ACC112 (cell line): ENCODE measurements around the gene CFAP20DC.
"Not testable (repeated sequence)": the region's sequence is repeated elsewhere in the genome, so short reads cannot be mapped to it uniquely, and the experiment has no call there.

Experiments used
- H2AFZ ChIP-seq: fragments of 200-600 bp; sonication (generic); one replicate; pipeline ENCODE4 v1.6.0; 2017; ENCODE audit warnings: antibody characterized with exemption, low read length; ENCODE audit not compliant: unreplicated experiment
- H3K27ac ChIP-seq: fragments of 200-600 bp; sonication (generic); 2 replicates; pipeline ENCODE4 v1.5.1; 2014; ENCODE audit warnings: low read depth, mild to moderate bottlenecking, antibody characterized with exemption, low read length, moderate library complexity
- H3K27me3 ChIP-seq: fragments of 200-600 bp; sonication (generic); 2 replicates; pipeline ENCODE4 v1.6.1; 2014; ENCODE audit warnings: mild to moderate bottlenecking, antibody characterized with exemption, low read length, moderate library complexity, mixed read lengths; ENCODE audit not compliant: insufficient read depth
- H3K36me3 ChIP-seq: fragments of 200-600 bp; sonication (generic); 2 replicates; pipeline ENCODE4 v1.6.1; 2016; ENCODE audit warnings: mild to moderate bottlenecking, antibody characterized with exemption, low read length, moderate library complexity, mixed read lengths; ENCODE audit not compliant: insufficient read depth
- H3K4me1 ChIP-seq: fragments of 200-600 bp; sonication (generic); one replicate; pipeline ENCODE4 v1.6.1; 2016; ENCODE audit warnings: low read length, mixed read lengths; ENCODE audit not compliant: insufficient read depth, unreplicated experiment, control insufficient read depth
- H3K4me3 ChIP-seq: fragments of 200-600 bp; sonication (generic); 2 replicates; pipeline ENCODE4 v1.5.1; 2014; ENCODE audit warnings: mild to moderate bottlenecking, low read depth, low read length
- H3K79me2 ChIP-seq: fragments of 200-600 bp; sonication (generic); one replicate; pipeline ENCODE4 v1.6.0; 2016; ENCODE audit warnings: low read length; ENCODE audit not compliant: control insufficient read depth, unreplicated experiment, insufficient read depth

Gene CFAP20DC

GRCh38 chr3:59072681-59073080 lies 22.9 kb upstream of the CFAP20DC start:
- Histone ChIP-seq H2AFZ (no peak overlapping the region), H3K27me3 (no peaks in the 10 kb centered on the region), H3K27ac (no peak overlapping the region), H3K4me3 (no peak overlapping the region), H3K36me3 (no peaks in the 10 kb centered on the region), H3K79me2 (no peaks in the 10 kb centered on the region), H3K4me1 (no peaks in the 10 kb centered on the region)

- H3K27me3 ChIP-seq, result no peaks in the 10 kb centered on the region
- no peak overlapping the region for H3K4me3 ChIP-seq
- H3K27ac ChIP-seq, result no peak overlapping the region
Observed at GRCh38 chr3:59069838-59070237, 20.0 kb upstream of the CFAP20DC start.

GRCh38 chr3:59065240-59065639 lies 15.4 kb upstream of the CFAP20DC start:
- H3K4me1 ChIP-seq, result no peaks in the 10 kb centered on the region
- H3K4me3 ChIP-seq, result no peak overlapping the region
- H3K36me3 ChIP-seq, result no peaks in the 10 kb centered on the region
- H2AFZ ChIP-seq, result no peak overlapping the region
- peaks cover 12% of the 10 kb centered on the region; the same call in 1 of the 2 replicates for H3K27me3 ChIP-seq
- H3K27ac ChIP-seq, result no peak overlapping the region
- no peaks in the 10 kb centered on the region for H3K79me2 ChIP-seq

More at GRCh38 chr3:59069838-59070237, 20.0 kb upstream of the CFAP20DC start:
- no peaks in the 10 kb centered on the region for H3K4me1 ChIP-seq
- H3K79me2 ChIP-seq, result no peaks in the 10 kb centered on the region
- no peak overlapping the region for H2AFZ ChIP-seq
- H3K36me3 ChIP-seq, result no peaks in the 10 kb centered on the region

GRCh38 chr3:59064728-59065127 lies 14.9 kb upstream of the CFAP20DC start:
- Histone ChIP-seq H3K4me1 (no peaks in the 10 kb centered on the region), H2AFZ (no peak overlapping the region), H3K79me2 (no peaks in the 10 kb centered on the region), H3K27ac (no peak overlapping the region), H3K36me3 (no peaks in the 10 kb centered on the region), H3K4me3 (no peak overlapping the region), H3K27me3 (peaks cover 12% of the 10 kb centered on the region; the same call in 1 of the 2 replicates)

- H3K36me3 ChIP-seq, result no peaks in the 10 kb centered on the region
- H3K27ac ChIP-seq, result no peak overlapping the region
- H2AFZ ChIP-seq, result no peak overlapping the region
- H3K4me3 ChIP-seq, result no peak overlapping the region
- peaks cover 12% of the 10 kb centered on the region; the same call in 1 of the 2 replicates for H3K27me3 ChIP-seq
- H3K79me2 ChIP-seq, result no peaks in the 10 kb centered on the region
- no peaks in the 10 kb centered on the region for H3K4me1 ChIP-seq
Observed at GRCh38 chr3:59064276-59064675, 14.5 kb upstream of the CFAP20DC start.

- H3K36me3 ChIP-seq, result no peaks in the 10 kb centered on the region
- H3K4me1 ChIP-seq, result peaks cover 9% of the 10 kb centered on the region
- H3K27ac ChIP-seq, result peak overlapping the region; percentile 49
Observed at GRCh38 chr3:59056706-59057105, 6.9 kb upstream of the CFAP20DC start.

GRCh38 chr3:59052803-59053411 lies 3.1 kb upstream of the CFAP20DC start:
- no peak overlapping the region for H3K4me3 ChIP-seq
- no peak overlapping the region for H3K27ac ChIP-seq
- H3K36me3 ChIP-seq, result no peaks in the 10 kb centered on the region
- H3K4me1 ChIP-seq, result peaks cover 12% of the 10 kb centered on the region
- H3K79me2 ChIP-seq, result peaks cover 12% of the 10 kb centered on the region
- H3K27me3 ChIP-seq, result no peaks in the 10 kb centered on the region
- no peak overlapping the region for H2AFZ ChIP-seq

More at GRCh38 chr3:59056706-59057105, 6.9 kb upstream of the CFAP20DC start:
- H2AFZ ChIP-seq, result no peak overlapping the region
- H3K4me3 ChIP-seq, result no peak overlapping the region
- peaks cover 3% of the 10 kb centered on the region; the same call in 1 of the 2 replicates for H3K27me3 ChIP-seq
- no peaks in the 10 kb centered on the region for H3K79me2 ChIP-seq

- H3K4me1 ChIP-seq, H3K4me3 ChIP-seq, H3K27ac ChIP-seq, H2AFZ ChIP-seq, H3K36me3 ChIP-seq, H3K27me3 ChIP-seq: not testable (repeated sequence)
- H3K79me2 ChIP-seq, result peaks cover 12% of the 10 kb centered on the region
Observed at GRCh38 chr3:59050811-59051414, 1.1 kb upstream of the CFAP20DC start.

GRCh38 chr3:59046839-59047238 lies 3.0 kb downstream of the CFAP20DC start:
- no peak overlapping the region for H3K4me3 ChIP-seq
- H3K79me2 ChIP-seq, result peaks cover 12% of the 10 kb centered on the region
- peaks cover 3% of the 10 kb centered on the region for H3K4me1 ChIP-seq
- no peaks in the 10 kb centered on the region; the same call in 1 of the 2 replicates for H3K36me3 ChIP-seq
- no peak overlapping the region for H3K27ac ChIP-seq
- H2AFZ ChIP-seq, result no peak overlapping the region
- no peaks in the 10 kb centered on the region for H3K27me3 ChIP-seq

GRCh38 chr3:59043391-59043790 lies 6.4 kb downstream of the CFAP20DC start:
- no peaks in the 10 kb centered on the region for H3K79me2 ChIP-seq
- no peak overlapping the region for H3K4me3 ChIP-seq
- H3K4me1 ChIP-seq, result no peaks in the 10 kb centered on the region
- H2AFZ ChIP-seq, result no peak overlapping the region
- no peak overlapping the region for H3K27ac ChIP-seq
- no peaks in the 10 kb centered on the region for H3K27me3 ChIP-seq
- H3K36me3 ChIP-seq, result peaks cover 4% of the 10 kb centered on the region

- Histone ChIP-seq H3K79me2 (no peaks in the 10 kb centered on the region), H2AFZ (no peak overlapping the region), H3K27ac (no peak overlapping the region), H3K4me3 (no peak overlapping the region), H3K36me3 (peaks cover 4% of the 10 kb centered on the region), H3K4me1 (no peaks in the 10 kb centered on the region), H3K27me3 (no peaks in the 10 kb centered on the region)
Observed at GRCh38 chr3:59040902-59041301, 8.9 kb downstream of the CFAP20DC start.
